ENCODE data around the gene CLN5. TPM values are rescaled to one million over a fixed set of nuclear protein-coding genes. Genes with fewer than 3 reads are reported as not detected.

Gene CLN5
- total RNA-seq, 1 donor from 2014 or later, result 41.8 TPM

DNA sequence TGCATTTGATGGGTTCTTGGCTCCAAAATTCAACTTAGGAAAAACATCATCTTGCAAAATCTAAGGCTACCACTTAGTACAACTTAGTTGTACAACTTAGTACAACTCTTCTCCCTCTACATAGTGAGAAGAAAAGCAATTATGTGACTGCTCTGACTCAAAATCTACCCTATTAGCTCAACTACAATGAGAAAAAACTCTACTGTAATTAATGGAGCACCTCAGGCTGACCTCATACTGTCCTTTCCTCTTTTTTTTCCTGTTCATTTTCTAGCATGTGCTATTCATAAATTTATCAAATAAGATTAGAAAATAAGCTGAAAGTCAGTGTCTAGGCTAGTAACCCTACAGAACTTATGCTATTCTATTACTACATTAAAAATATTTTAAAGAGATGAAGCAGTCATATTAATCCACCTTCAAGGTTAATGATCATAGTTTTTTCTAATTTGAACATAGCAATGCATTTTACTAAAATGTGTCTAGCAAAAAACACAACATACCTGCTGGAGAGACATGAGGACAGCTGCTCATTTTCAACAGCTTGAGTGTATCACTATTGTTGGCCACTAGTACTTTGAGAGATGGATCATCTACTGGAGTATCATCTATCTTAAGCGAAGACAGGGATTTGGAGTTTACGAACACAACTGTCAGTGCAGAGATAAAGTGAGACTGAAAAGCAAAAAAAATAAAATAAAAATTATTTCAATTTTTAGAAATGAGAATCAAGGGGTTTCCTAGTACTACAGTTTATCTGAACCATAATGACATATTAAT, 23.2 kb downstream of the CLN5 start:
- TF ChIP-seq, protein P1, sequence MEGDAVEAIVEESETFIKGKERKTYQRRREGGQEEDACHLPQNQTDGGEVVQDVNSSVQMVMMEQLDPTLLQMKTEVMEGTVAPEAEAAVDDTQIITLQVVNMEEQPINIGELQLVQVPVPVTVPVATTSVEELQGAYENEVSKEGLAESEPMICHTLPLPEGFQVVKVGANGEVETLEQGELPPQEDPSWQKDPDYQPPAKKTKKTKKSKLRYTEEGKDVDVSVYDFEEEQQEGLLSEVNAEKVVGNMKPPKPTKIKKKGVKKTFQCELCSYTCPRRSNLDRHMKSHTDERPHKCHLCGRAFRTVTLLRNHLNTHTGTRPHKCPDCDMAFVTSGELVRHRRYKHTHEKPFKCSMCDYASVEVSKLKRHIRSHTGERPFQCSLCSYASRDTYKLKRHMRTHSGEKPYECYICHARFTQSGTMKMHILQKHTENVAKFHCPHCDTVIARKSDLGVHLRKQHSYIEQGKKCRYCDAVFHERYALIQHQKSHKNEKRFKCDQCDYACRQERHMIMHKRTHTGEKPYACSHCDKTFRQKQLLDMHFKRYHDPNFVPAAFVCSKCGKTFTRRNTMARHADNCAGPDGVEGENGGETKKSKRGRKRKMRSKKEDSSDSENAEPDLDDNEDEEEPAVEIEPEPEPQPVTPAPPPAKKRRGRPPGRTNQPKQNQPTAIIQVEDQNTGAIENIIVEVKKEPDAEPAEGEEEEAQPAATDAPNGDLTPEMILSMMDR (IDR thresholded peaks at IDR 0.05), result no peak
- H3K27ac ChIP-seq, result no peak overlapping the region
- H3K4me1 ChIP-seq, result peaks cover 24% of the 10 kb centered on the region
- no peak overlapping the region for H3K4me3 ChIP-seq
- peaks cover 90% of the 10 kb centered on the region for H3K36me3 ChIP-seq
- ATAC-seq, result no peak
- intact Hi-C loops (cut with DNase I), result no loop called here
- no peaks in the 10 kb centered on the region for H3K9me3 ChIP-seq
- DNase-seq, result no peak
- H3K27me3 ChIP-seq, result no peaks in the 10 kb centered on the region

DNA sequence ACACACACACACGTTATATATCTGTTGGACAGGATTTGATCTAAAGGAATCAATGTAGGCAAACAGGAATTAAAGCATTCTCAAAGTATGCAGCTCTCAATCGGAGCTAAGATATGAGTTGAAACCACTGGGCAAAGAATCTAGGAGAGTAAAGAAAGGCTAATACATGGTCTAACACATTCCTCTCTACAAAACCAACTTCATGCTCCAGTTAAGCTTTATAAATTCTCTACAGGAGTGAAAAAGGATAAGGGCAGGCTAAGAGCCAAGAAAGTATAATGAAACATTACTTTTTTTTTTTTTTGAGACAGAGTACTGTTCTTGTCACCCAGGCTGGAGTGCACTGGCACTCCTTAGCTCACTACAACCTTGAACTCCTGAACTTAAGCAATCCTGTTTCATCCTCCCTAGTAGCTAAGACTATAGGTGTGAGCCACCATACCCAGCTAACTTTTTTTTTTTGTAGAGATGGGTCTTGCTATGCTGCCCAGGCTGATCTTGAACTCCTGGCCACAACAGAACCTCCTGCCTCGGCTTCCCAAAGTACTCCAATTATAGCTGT, 24.5 kb downstream of the CLN5 start:
- no peaks in the 10 kb centered on the region for H3K9me3 ChIP-seq
- TF ChIP-seq, protein P1 (IDR thresholded peaks at IDR 0.05), result no peak
- intact Hi-C loops (cut with DNase I), result no loop called here
- H3K4me1 ChIP-seq, result peaks cover 37% of the 10 kb centered on the region
- ATAC-seq, result no peak
- no peak overlapping the region for H3K4me3 ChIP-seq
- H3K36me3 ChIP-seq, result peaks cover 78% of the 10 kb centered on the region
- no peak overlapping the region for H3K27ac ChIP-seq
- DNase-seq, result no peak
- no peaks in the 10 kb centered on the region for H3K27me3 ChIP-seq

DNA sequence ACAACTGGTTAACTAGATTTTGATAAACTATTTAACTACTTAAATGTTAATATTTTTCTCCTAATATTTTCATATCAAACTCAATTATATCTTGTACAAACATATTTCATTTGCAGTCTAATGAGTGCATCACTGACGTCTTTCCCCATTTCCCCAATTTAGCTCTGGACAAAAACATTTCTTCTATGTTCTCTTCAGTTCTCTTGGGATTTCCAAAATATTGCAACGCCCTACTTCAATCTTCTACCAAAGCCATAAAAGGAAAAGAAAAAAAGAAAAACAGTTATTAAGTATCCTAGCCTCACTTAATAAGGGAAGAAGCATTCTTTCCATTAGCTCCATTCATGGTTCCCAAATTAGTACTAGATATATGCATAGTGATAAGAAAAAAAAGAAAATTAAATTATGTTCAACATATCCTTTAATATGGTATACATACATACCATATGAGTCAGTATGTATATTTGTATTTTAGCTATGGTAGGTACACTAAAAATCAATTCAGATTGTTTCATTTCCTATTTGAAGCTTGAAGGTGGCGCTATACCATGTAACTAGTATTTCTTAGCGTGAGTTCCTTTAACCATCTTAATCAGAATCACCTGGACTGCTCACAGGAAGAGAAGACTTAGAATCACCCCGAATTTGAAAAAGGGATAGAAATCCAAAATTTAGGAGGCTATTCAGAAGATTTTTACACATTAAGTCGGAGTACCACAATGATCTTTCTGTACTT, 25.2 kb downstream of the CLN5 start:
- ATAC-seq (no peak), DNase-seq (no peak)
- Histone ChIP-seq H3K4me1 (peaks cover 44% of the 10 kb centered on the region), H3K36me3 (peaks cover 71% of the 10 kb centered on the region), H3K27me3 (no peaks in the 10 kb centered on the region), H3K4me3 (no peak overlapping the region), H3K9me3 (no peaks in the 10 kb centered on the region), H3K27ac (no peak overlapping the region)
- intact Hi-C loops (cut with DNase I), result no loop called here
- TF ChIP-seq, protein P1 (IDR thresholded peaks at IDR 0.05), result no peak

DNA sequence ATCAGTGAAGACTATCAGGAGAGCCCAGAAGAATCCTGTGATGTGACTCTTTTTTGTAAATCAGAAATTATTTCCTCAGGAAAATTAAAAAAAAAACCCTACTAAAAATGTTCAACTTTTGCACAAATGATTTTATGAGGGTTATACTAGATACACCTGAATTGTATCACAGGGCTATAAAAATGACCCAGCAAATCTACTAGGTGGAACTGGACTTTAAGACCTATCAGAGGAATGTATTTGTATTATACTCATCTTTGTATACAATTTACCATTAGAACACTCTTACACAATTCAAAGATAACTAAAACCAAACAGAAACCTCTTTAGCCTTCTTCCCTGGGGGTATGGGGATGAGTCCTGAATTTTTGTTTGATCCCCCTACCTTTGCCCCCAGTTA, 27.9 kb downstream of the CLN5 start:
- H3K4me3 ChIP-seq, result no peak overlapping the region
- intact Hi-C loops (cut with DNase I), result no loop called here
- H3K4me1 ChIP-seq, result peaks cover 63% of the 10 kb centered on the region
- no peaks in the 10 kb centered on the region for H3K27me3 ChIP-seq
- H3K27ac ChIP-seq, result no peak overlapping the region
- TF ChIP-seq, protein P1 (IDR thresholded peaks at IDR 0.05), result no peak
- no peaks in the 10 kb centered on the region for H3K9me3 ChIP-seq
- H3K36me3 ChIP-seq, result peaks cover 44% of the 10 kb centered on the region
- ATAC-seq (no peak), DNase-seq (no peak)

DNA sequence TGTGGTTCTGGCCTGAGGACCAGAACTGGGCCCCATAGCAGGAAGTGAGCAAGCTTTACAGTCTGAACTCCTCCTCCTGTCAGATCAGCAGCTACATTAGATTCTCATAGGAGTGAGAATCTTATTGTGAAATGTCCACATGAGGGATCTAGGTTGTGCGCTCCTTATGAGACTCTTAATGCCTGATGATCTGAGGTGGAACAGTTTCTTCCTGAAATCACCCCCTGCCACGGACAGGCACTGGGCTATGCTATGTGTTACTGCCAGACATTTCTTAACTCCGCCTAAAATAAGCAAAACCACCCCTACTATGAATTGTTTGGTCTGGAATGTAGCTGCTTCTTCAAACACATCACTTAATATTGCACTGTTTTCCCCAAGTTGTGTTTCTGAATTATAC, 30.5 kb downstream of the CLN5 start:
- H3K4me3 ChIP-seq, result peak overlapping the region; percentile 8
- no peaks in the 10 kb centered on the region for H3K27me3 ChIP-seq
- H3K9me3 ChIP-seq, result no peaks in the 10 kb centered on the region
- TF ChIP-seq, protein P1 (IDR thresholded peaks at IDR 0.05), result no peak
- H3K27ac ChIP-seq, result no peak overlapping the region
- peaks cover 18% of the 10 kb centered on the region for H3K36me3 ChIP-seq
- intact Hi-C loops (cut with DNase I), result no loop called here
- no peak for DNase-seq
- peaks cover 65% of the 10 kb centered on the region for H3K4me1 ChIP-seq
- no peak for ATAC-seq
